ENCODE data around the gene LNX2. TPM values are rescaled to one million over a fixed set of nuclear protein-coding genes. Genes with fewer than 3 reads are reported as not detected.

LNX2 gene
- total RNA-seq: 20.9 TPM

DNA sequence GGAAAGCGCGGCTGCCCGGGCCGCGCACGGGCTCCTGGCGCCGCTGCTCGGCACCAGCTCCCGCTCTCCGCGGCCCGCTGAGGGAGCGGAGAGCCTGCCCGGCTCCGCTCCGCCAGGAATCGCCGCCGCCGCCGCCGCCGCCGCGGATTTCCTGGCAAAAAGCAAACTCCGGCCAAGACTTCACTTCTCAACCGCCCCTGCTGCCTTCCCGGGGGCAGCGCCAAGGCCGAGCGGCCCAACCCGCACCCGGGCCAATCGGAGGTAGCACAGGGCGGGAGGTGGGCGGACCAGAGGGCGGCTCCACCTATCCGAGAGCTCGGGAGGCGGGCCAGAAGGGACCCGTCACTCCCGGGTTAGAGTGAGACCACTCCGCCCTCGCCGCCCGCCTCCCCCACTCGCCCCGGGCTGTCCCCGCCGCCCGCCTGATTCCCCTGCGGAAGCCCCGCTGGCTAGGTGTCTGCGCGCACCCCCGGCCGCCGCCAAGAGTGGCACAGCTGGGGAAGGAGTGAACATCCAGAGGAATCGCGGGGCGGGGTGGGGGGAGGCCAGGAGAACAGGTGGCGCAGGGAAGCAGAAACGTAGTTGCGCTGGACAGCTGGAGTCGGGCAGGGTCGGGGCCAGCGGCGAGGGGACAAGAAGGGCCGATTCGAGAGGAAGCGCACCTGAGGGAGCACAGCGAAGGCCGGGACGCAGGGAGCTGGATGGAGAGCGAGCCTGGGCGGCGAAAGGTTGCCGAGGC lies at the start of gene LNX2:
Gene LNX2, minus strand, starts transcription at position 153 of the 739 bp plus-strand sequence. CDS start 38,826 bp downstream, outside the sequence.

DNA sequence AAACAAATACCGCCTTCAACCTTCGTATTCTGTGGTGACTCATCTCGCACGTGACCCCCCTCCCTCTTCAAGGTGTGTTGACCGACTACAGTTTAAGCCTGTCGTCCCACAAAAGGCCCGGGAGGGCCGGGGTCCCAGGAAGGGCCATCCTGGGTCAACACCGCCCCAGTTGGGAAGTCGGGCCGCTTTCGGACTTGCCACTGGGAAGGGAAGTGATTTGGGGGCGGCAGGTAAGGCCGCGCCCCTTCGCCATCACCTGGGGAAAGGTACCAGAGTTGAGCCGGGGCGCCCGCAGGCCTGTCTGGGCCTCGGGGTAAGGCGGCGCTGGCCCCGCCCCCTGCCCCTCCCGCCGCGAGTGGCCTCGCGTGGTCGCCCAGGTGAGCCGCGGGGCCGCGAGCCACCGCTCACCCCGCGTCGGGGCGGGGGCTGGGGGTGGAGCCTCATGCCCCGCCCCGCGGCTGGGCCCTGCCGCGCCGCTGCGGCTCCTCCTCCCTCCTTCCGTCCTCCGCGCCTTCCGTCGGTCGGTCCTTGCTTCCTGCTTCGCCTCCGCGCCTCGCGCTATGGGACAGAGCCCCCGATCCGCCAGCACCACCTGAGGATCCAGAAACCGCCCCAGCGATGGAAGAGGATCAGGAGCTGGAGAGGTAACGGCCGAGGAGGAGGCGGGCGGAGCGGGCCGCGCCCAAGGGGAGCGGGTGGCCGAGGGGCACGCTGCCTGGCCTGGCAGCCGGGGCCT lies 1.2 kb upstream of the LNX2 start, which contains the start of gene POLR1D:
Gene POLR1D, plus strand, starts transcription at position 527 of the 736 bp plus-strand sequence. Its CDS starts 92 bp downstream, at position 619.

Other genes starting within 250 kb of the LNX2 start
- 58.8 TPM for gene GTF3A, start 195.9 kb downstream of the LNX2 start, total RNA-seq
- 47.1 TPM for gene MTIF3, start 170.0 kb downstream of the LNX2 start, total RNA-seq
- gene POLR1D, start 1.4 kb upstream of the LNX2 start, total RNA-seq: 65.4 TPM
- gene GSX1, start 172.0 kb upstream of the LNX2 start, total RNA-seq: not detected